HepG2 (cell line): ENCODE results near the gene HTRA2. TPM values are rescaled to one million over a fixed set of nuclear protein-coding genes. Genes with fewer than 3 reads are reported as not detected.

Experiments used
- BCL6 ChIP-seq: IDR thresholded peaks from 2 replicates; pipeline ENCODE4 v1.6.1; 2016; ENCODE audit warnings: missing genetic modification reagents, missing compliant biosample characterization
- ELF3 ChIP-seq: IDR thresholded peaks from 2 replicates; pipeline ENCODE4 v1.6.1; 2016; ENCODE audit warnings: missing genetic modification reagents, missing compliant biosample characterization
- KLF16 ChIP-seq, 2 experiments: sonication (generic) in 1 of 2; formaldehyde crosslinking in 1 of 2; IDR thresholded peaks; 2 replicates each; pipeline versions ENCODE4 v1.6.1 to v1.8.0; 2016 to 2023; ENCODE audit warnings: missing genetic modification reagents in 2 of 2, missing compliant biosample characterization in 1 of 2
- RNF219 ChIP-seq: sonication (generic); formaldehyde crosslinking; IDR thresholded peaks from 2 replicates; pipeline ENCODE4 v1.5.0; 2020; ENCODE audit warnings: mild to moderate bottlenecking, missing genetic modification reagents
- SALL2 ChIP-seq: sonication (generic); formaldehyde crosslinking; IDR thresholded peaks from 2 replicates; pipeline ENCODE4 v1.8.1; 2023; ENCODE audit warnings: mild to moderate bottlenecking, missing genetic modification reagents, inconsistent platforms
- SMARCE1 ChIP-seq: fragments of 450-650 bp; IDR thresholded peaks from 2 replicates; pipeline ENCODE4 v1.6.1; 2017; ENCODE audit warnings: borderline replicate concordance
- SP5 ChIP-seq: IDR thresholded peaks from 2 replicates; pipeline ENCODE4 v1.6.1; 2016; ENCODE audit warnings: low read depth, borderline replicate concordance
- TARDBP ChIP-seq: sonication (generic); formaldehyde crosslinking; IDR thresholded peaks from 2 replicates; pipeline ENCODE4 v1.8.0; 2022; ENCODE audit warnings: mild to moderate bottlenecking, missing genetic modification reagents
- ZBTB40 ChIP-seq, 2 experiments: fragments of 450-650 bp in 1 of 2; sonication (generic) in 1 of 2; formaldehyde crosslinking in 1 of 2; IDR thresholded peaks; 2 replicates each; pipeline versions ENCODE4 v1.6.1 to v1.8.0; 2016 to 2022; ENCODE audit warnings: antibody characterized with exemption in 1 of 2, mild to moderate bottlenecking in 1 of 2, missing genetic modification reagents in 1 of 2
- ZNF83 ChIP-seq: sonication (generic); formaldehyde crosslinking; IDR thresholded peaks from 2 replicates; pipeline ENCODE4 v1.4.0; 2020; ENCODE audit warnings: missing genetic modification reagents, mild to moderate bottlenecking, borderline replicate concordance
- ZSCAN29 ChIP-seq: sonication (generic); formaldehyde crosslinking; conservative IDR thresholded peaks from 2 replicates; pipeline ENCODE4 v1.4.0; 2020; ENCODE audit warnings: mild to moderate bottlenecking, missing genetic modification reagents
- polyA plus RNA-seq, 8 experiments: library from polyadenylated mRNA; depleted of rRNA in 3 of 8; stranded (reverse) in 7 of 8; unstranded in 1 of 8; fragments of >200 nt; fragmentation: Illumina TruSeq in 4 of 8; extraction: Trizol in 4 of 8; gene quantifications; 2 replicates each; pipeline versions ENCODE4 v1.2.1 to v1.2.3, GENCODE V29; 2011 to 2016; ENCODE audit warnings: low read depth in 4 of 8, missing spikeins in 1 of 8, mixed read lengths in 1 of 8; ENCODE audit not compliant: insufficient read depth in 1 of 8
- total RNA-seq, 5 experiments: library from RNA; depleted of rRNA; stranded (reverse); fragments of >200 nt; fragmentation: Illumina TruSeq; extraction: Trizol; gene quantifications; 2 replicates each; pipeline ENCODE4 v1.2.3, GENCODE V29; 2016; ENCODE audit warnings: low read depth in 1 of 5
- TF ChIP-seq, protein P1 (sequence below), 2 experiments: fragments of 450-650 bp in 1 of 2; sonication (generic) in 1 of 2; formaldehyde crosslinking; IDR thresholded peaks; 2 replicates each; pipeline versions ENCODE4 v1.5.0 to v1.8.0; 2020 to 2022; ENCODE audit warnings: mild to moderate bottlenecking in 1 of 2, missing genetic modification reagents in 1 of 2
- TF ChIP-seq, protein P2 (sequence below): IDR thresholded peaks from 2 replicates; pipeline ENCODE4 v1.6.1; 2016; ENCODE audit warnings: mild to moderate bottlenecking

Gene HTRA2
- total and polyA plus RNA-seq, 2 of the 13 experiments (the other 11 are each of a cell fraction or from before 2014, with no cell fraction given), result 47.7 to 50.3 TPM

- TF ChIP-seq ZBTB40 (IDR thresholded peaks at IDR 0.05) (no peak), ZBTB40 (CRISPR knock-in tag; IDR thresholded peaks at IDR 0.05) (no peak), ZNF83 (no peak; the same call in 1 of the 2 replicates), BCL6 (CRISPR knock-in tag) (peak; percentile 85), SP5 (CRISPR knock-in tag) (peak; percentile 90), ELF3 (CRISPR knock-in tag) (0 out of 2 replicates have a peak, but pooled peaks have one; percentile 49), TARDBP (CRISPR knock-in tag) (peak; percentile 83), KLF16 (CRISPR knock-in tag; IDR thresholded peaks at IDR 0.05) (peak in 1 of 2 experiments; percentile 53; a peak in 1 of 4 replicates), SMARCE1 (no peak), SALL2 (CRISPR knock-in tag) (no peak), ZSCAN29 (CRISPR knock-in tag) (no peak), RNF219 (no peak)
- TF ChIP-seq, protein P1, sequence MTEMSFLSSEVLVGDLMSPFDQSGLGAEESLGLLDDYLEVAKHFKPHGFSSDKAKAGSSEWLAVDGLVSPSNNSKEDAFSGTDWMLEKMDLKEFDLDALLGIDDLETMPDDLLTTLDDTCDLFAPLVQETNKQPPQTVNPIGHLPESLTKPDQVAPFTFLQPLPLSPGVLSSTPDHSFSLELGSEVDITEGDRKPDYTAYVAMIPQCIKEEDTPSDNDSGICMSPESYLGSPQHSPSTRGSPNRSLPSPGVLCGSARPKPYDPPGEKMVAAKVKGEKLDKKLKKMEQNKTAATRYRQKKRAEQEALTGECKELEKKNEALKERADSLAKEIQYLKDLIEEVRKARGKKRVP (CRISPR knock-in tag; IDR thresholded peaks at IDR 0.05), result no peak
- TF ChIP-seq, protein P2, sequence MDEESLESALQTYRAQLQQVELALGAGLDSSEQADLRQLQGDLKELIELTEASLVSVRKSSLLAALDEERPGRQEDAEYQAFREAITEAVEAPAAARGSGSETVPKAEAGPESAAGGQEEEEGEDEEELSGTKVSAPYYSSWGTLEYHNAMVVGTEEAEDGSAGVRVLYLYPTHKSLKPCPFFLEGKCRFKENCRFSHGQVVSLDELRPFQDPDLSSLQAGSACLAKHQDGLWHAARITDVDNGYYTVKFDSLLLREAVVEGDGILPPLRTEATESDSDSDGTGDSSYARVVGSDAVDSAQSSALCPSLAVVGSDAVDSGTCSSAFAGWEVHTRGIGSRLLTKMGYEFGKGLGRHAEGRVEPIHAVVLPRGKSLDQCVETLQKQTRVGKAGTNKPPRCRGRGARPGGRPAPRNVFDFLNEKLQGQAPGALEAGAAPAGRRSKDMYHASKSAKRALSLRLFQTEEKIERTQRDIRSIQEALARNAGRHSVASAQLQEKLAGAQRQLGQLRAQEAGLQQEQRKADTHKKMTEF (CRISPR knock-in tag), result peak; percentile 49; the same call in 1 of the 2 replicates
These were observed 27.5 kb upstream of the HTRA2 start (continued) for GRCh38 chr2:74502147-74502719.
